Smooth muscle cell of bladder (primary cell): Measurements from ENCODE around the gene KRTCAP2. TPM values are rescaled to one million over a fixed set of nuclear protein-coding genes. Genes with fewer than 3 reads are reported as not detected.

Experiments
- total RNA-seq: library from RNA; depleted of rRNA; stranded (reverse); fragments of >200 nt; gene quantifications from 2 replicates; pipeline ENCODE4 v1.2.3, GENCODE V29; 2014

Gene KRTCAP2
- 119 and 168 TPM in 2 replicates for total RNA-seq

GRCh38 chr1:155172732-155173477 lies at the start of gene KRTCAP2:
TSS of gene KRTCAP2 (minus strand) at chr1:155173304. CDS start at chr1:155173224, 80 bp downstream.

GRCh38 chr1:155208541-155209311 lies 35.6 kb upstream of the KRTCAP2 start, which contains the start of gene MTX1:
TSS of gene MTX1 (plus strand) at chr1:155208695. CDS start at chr1:155208805, 110 bp downstream.

GRCh38 chr1:155207806-155208540 lies 34.9 kb upstream of the KRTCAP2 start, which contains the start of gene THBS3:
TSS of gene THBS3 (minus strand) at chr1:155207897. CDS start at chr1:155207876, 21 bp downstream.

GRCh38 chr1:155173478-155174323 lies 597 bp upstream of the KRTCAP2 start, which contains the start of gene TRIM46:
TSS of gene TRIM46 (plus strand) at chr1:155173849. CDS start at chr1:155173967, 118 bp downstream.

GRCh38 chr1:155139895-155140629 lies 33.0 kb downstream of the KRTCAP2 start, which contains the start of gene DPM3:
TSS of gene DPM3 (minus strand) at chr1:155140531. CDS start at chr1:155140240, 291 bp downstream.

GRCh38 chr1:155135415-155136028 lies 37.6 kb downstream of the KRTCAP2 start, which contains the start of gene SLC50A1:
TSS of gene SLC50A1 (plus strand) at chr1:155135852. CDS start at chr1:155135912, 60 bp downstream.

GRCh38 chr1:155127105-155127966 lies 45.8 kb downstream of the KRTCAP2 start, which contains the start of gene EFNA1:
TSS of gene EFNA1 (plus strand) at chr1:155127876. CDS start at chr1:155127978, 102 bp downstream.

Other genes with a start within 250 kb of the KRTCAP2 start
- gene PMVK, start 236.6 kb downstream of the KRTCAP2 start, total RNA-seq, result 5.1 and 5.5 TPM in 2 replicates
- gene PBXIP1, start 217.2 kb downstream of the KRTCAP2 start, total RNA-seq, result 97.0 and 105 TPM in 2 replicates
- 13.1 and 15.1 TPM in 2 replicates for gene PYGO2, start 211.5 kb downstream of the KRTCAP2 start, total RNA-seq
- 180 and 202 TPM in 2 replicates for gene SHC1, start 202.6 kb downstream of the KRTCAP2 start, total RNA-seq
- gene CKS1B, start 198.6 kb downstream of the KRTCAP2 start, total RNA-seq, result 17.4 and 25.2 TPM in 2 replicates
- 17.2 and 18.7 TPM in 2 replicates for gene FLAD1, start 190.0 kb downstream of the KRTCAP2 start, total RNA-seq
- gene LENEP, start 179.7 kb downstream of the KRTCAP2 start, total RNA-seq, result 0.18 and 0.28 TPM in 2 replicates
- gene ZBTB7B, start 170.5 kb downstream of the KRTCAP2 start, total RNA-seq, result 9.1 and 10.8 TPM in 2 replicates
- under 0.01 TPM in 2 replicates for gene DCST2, start 139.5 kb downstream of the KRTCAP2 start, total RNA-seq
- gene DCST1, start 139.5 kb downstream of the KRTCAP2 start, total RNA-seq, result not detected in 2 replicates
- 46.2 and 70.4 TPM in 2 replicates for gene ADAM15, start 122.0 kb downstream of the KRTCAP2 start, total RNA-seq
- gene EFNA4, start 109.6 kb downstream of the KRTCAP2 start, total RNA-seq, result 3.7 and 4.0 TPM in 2 replicates
- 0.14 and 0.83 TPM in 2 replicates for gene EFNA3, start 94.5 kb downstream of the KRTCAP2 start, total RNA-seq
- 0.71 and 1.1 TPM in 2 replicates for gene EFNA1, start 45.4 kb downstream of the KRTCAP2 start, total RNA-seq
- 35.4 and 37.4 TPM in 2 replicates for gene SLC50A1, start 37.5 kb downstream of the KRTCAP2 start, total RNA-seq
- gene DPM3, start 32.8 kb downstream of the KRTCAP2 start, total RNA-seq, result 45.9 and 52.1 TPM in 2 replicates
- gene TRIM46, start 545 bp upstream of the KRTCAP2 start, total RNA-seq, result 2.3 and 2.5 TPM in 2 replicates
- gene THBS3, start 34.6 kb upstream of the KRTCAP2 start, total RNA-seq, result 19.9 and 26.1 TPM in 2 replicates
- 42.7 and 44.5 TPM in 2 replicates for gene MTX1, start 35.4 kb upstream of the KRTCAP2 start, total RNA-seq
- gene ENTREP3, start 82.2 kb upstream of the KRTCAP2 start, total RNA-seq, result 3.0 and 5.5 TPM in 2 replicates
- 34.3 and 37.8 TPM in 2 replicates for gene SCAMP3, start 89.1 kb upstream of the KRTCAP2 start, total RNA-seq
- 19.9 and 32.4 TPM in 2 replicates for gene CLK2, start 100.2 kb upstream of the KRTCAP2 start, total RNA-seq
- gene HCN3, start 104.2 kb upstream of the KRTCAP2 start, total RNA-seq, result 0.71 and 1.0 TPM in 2 replicates
- under 0.01 TPM in 1 of 2 replicates, not detected in the other for gene PKLR, start 128.1 kb upstream of the KRTCAP2 start, total RNA-seq
- 357 and 395 TPM in 2 replicates for gene FDPS, start 135.6 kb upstream of the KRTCAP2 start, total RNA-seq
- 5.4 and 5.7 TPM in 2 replicates for gene RUSC1, start 147.6 kb upstream of the KRTCAP2 start, total RNA-seq